Peyer's patch (tissue), 4 donors: ENCODE data around the gene GNAS. TPM values are rescaled to one million over a fixed set of nuclear protein-coding genes. Genes with fewer than 3 reads are reported as not detected.

Experiments used
- DNase-seq, 3 donors: peaks; one replicate each; pipeline ENCODE4 v3.0.0-alpha.2; 2017 to 2019
- H3K27ac ChIP-seq, 4 donors: fragments of 200-600 bp; sonication (generic); one replicate each; pipeline ENCODE4 v1.5.1; 2016 to 2019
- H3K27me3 ChIP-seq, 2 donors: fragments of 200-600 bp; sonication (generic); one replicate each; pipeline ENCODE4 v1.5.1; 2019
- H3K36me3 ChIP-seq, 3 donors: fragments of 200-600 bp; sonication (generic); one replicate each; pipeline ENCODE4 v1.5.1; 2016 to 2019
- H3K4me1 ChIP-seq, 4 donors: fragments of 200-600 bp; sonication (generic); one replicate each; pipeline ENCODE4 v1.5.1; 2016 to 2019
- H3K4me3 ChIP-seq, 4 donors: fragments of 200-600 bp; sonication (generic); 1 replicate in 3 of 4; 2 replicates in 1 of 4; pipeline ENCODE4 v1.5.1; 2016 to 2019; ENCODE audit warnings: mild to moderate bottlenecking in 1 of 4
- H3K9me3 ChIP-seq, 4 donors: fragments of 200-600 bp; sonication (generic); one replicate each; pipeline ENCODE4 v1.5.1; 2016 to 2019; ENCODE audit warnings: mild to moderate bottlenecking in 1 of 4
- CTCF ChIP-seq, 6 experiments: fragments of 450-650 bp in 4 of 6; fragments of 200-600 bp in 2 of 6; sonication (generic) in 1 of 6; IDR thresholded peaks; one replicate each; pipeline ENCODE4 v1.5.1; 2017 to 2019; ENCODE audit warnings: antibody characterized with exemption in 6 of 6, mild to moderate bottlenecking in 3 of 6, moderate library complexity in 1 of 6
- POLR2A ChIP-seq, 2 donors: fragments of 450-650 bp; IDR thresholded peaks; one replicate each; pipeline ENCODE4 v1.5.1; 2017; ENCODE audit warnings: antibody characterized with exemption in 2 of 2, mild to moderate bottlenecking in 2 of 2, moderate library complexity in 2 of 2
- total RNA-seq, 4 donors: library from RNA; depleted of rRNA; stranded (reverse); fragments of >200 nt; gene quantifications; one replicate each; pipeline ENCODE4 v1.1.0, GENCODE V29; 2016

GNAS gene
- total RNA-seq, 4 donors from 2014 or later: 382 to 889 (median 658) TPM

- Histone ChIP-seq H3K9me3 (no peaks in the 10 kb centered on the region), H3K27ac (peak overlapping the region; percentile 95 to 99 (median 98)), H3K27me3 (no peaks in the 10 kb centered on the region), H3K4me1 (peaks cover 0 to 23% (median 11%) of the 10 kb centered on the region in 4 donors), H3K4me3 (peak overlapping the region; percentile 79 to 98 (median 88)), H3K36me3 (no peaks in the 10 kb centered on the region)
- peak; percentile 70 to 88 (median 77) for DNase-seq
- TF ChIP-seq POLR2A (IDR thresholded peaks at IDR 0.05) (no peak), CTCF (IDR thresholded peaks at IDR 0.05) (no peak)
These were observed 38.1 kb downstream of the GNAS start for GRCh38 chr20:58890518-58891085.

- peak; percentile 79 to 91 (median 86) for DNase-seq
- peak overlapping the region; percentile 79 to 98 (median 88) for H3K4me3 ChIP-seq
These were observed 38.7 kb downstream of the GNAS start for GRCh38 chr20:58891086-58891717.

GRCh38 chr20:58891718-58892140 lies 39.2 kb downstream of the GNAS start:
- DNase-seq: peak in 2 of 3 donors; percentile 54 to 58
- Histone ChIP-seq H3K27ac (peak overlapping the region; percentile 95 to 99 (median 98)), H3K27me3 (no peaks in the 10 kb centered on the region), H3K9me3 (no peaks in the 10 kb centered on the region), H3K36me3 (peaks cover 0 to 5% (median 0%) of the 10 kb centered on the region in 3 donors), H3K4me1 (peaks cover 0 to 34% (median 12%) of the 10 kb centered on the region in 4 donors), H3K4me3 (peak overlapping the region; percentile 79 to 98 (median 88))
- TF ChIP-seq CTCF (IDR thresholded peaks at IDR 0.05) (no peak), POLR2A (IDR thresholded peaks at IDR 0.05) (no peak)

More at GRCh38 chr20:58891086-58891717, 38.7 kb downstream of the GNAS start:
- no peaks in the 10 kb centered on the region for H3K36me3 ChIP-seq
- no peak for TF ChIP-seq CTCF (IDR thresholded peaks at IDR 0.05)
- TF ChIP-seq POLR2A (IDR thresholded peaks at IDR 0.05): peak in 1 of 2 donors; percentile 71
- no peaks in the 10 kb centered on the region for H3K27me3 ChIP-seq
- H3K4me1 ChIP-seq: peaks cover 0 to 29% (median 12%) of the 10 kb centered on the region in 4 donors
- peak overlapping the region; percentile 95 to 99 (median 98) for H3K27ac ChIP-seq
- no peaks in the 10 kb centered on the region for H3K9me3 ChIP-seq

- TF ChIP-seq POLR2A (IDR thresholded peaks at IDR 0.05) (no peak), CTCF (IDR thresholded peaks at IDR 0.05) (no peak)
- Histone ChIP-seq H3K4me3 (peak overlapping the region; percentile 79 to 98 (median 88)), H3K9me3 (no peaks in the 10 kb centered on the region), H3K4me1 (peaks cover 0 to 40% (median 12%) of the 10 kb centered on the region in 4 donors), H3K36me3 (peaks cover 0 to 5% (median 0%) of the 10 kb centered on the region in 3 donors), H3K27me3 (no peaks in the 10 kb centered on the region), H3K27ac (peak overlapping the region; percentile 95 to 99 (median 98))
- DNase-seq: peak; percentile 75 to 88 (median 81)
These were observed 39.8 kb downstream of the GNAS start for GRCh38 chr20:58892141-58892931.

- peak overlapping the region; percentile 95 to 99 (median 98) for H3K27ac ChIP-seq
- TF ChIP-seq POLR2A (IDR thresholded peaks at IDR 0.05) (no peak), CTCF (IDR thresholded peaks at IDR 0.05) (no peak)
- H3K4me1 ChIP-seq: peaks cover 0 to 45% (median 12%) of the 10 kb centered on the region in 4 donors
- H3K27me3 ChIP-seq: no peaks in the 10 kb centered on the region
- H3K4me3 ChIP-seq: peak overlapping the region; percentile 79 to 98 (median 88)
- no peak for DNase-seq
- H3K36me3 ChIP-seq: peaks cover 0 to 5% (median 0%) of the 10 kb centered on the region in 3 donors
- no peaks in the 10 kb centered on the region for H3K9me3 ChIP-seq
These were observed 40.4 kb downstream of the GNAS start for GRCh38 chr20:58892932-58893224.
